HCT116 (cell line): ENCODE measurements around the gene ZBTB42.

Experiments used
- SRF ChIP-seq: IDR thresholded peaks from 2 replicates; pipeline ENCODE4 v1.6.1; 2012; ENCODE audit warnings: low read depth
- TF ChIP-seq, protein P1 (sequence below), 3 experiments: fragments of 200-600 bp in 1 of 3; sonication (generic) in 1 of 3; IDR thresholded peaks in 2 of 3; conservative IDR thresholded peaks in 1 of 3; 2 replicates each; pipeline ENCODE4 v1.5.1; 2012 to 2017; ENCODE audit warnings: low read depth in 2 of 3, low read length in 2 of 3, antibody characterized with exemption in 1 of 3, borderline replicate concordance in 1 of 3, control low read depth in 1 of 3, mild to moderate bottlenecking in 1 of 3, mixed read lengths in 1 of 3, mixed run types in 1 of 3, moderate library complexity in 1 of 3; ENCODE audit not compliant: insufficient read depth in 1 of 3
- TF ChIP-seq, protein P2 (sequence below): IDR thresholded peaks from 2 replicates; pipeline ENCODE4 v1.6.1; 2012; ENCODE audit warnings: low read depth

DNA sequence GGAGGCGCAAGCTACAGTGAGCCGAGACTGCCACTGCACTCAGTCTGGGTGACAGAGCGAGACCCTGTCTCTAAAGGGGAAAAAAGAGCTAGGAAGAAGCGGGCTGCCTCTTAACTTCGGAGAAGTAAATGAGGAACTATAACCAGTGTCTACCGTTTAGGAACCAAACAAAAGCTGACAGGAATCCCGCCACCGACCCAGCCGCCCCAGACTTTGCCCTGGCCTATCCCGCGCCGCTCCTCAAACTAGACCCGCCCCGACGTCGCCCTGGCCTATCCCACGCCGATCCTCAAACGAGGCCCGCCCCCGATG lies 48.5 kb upstream of the ZBTB42 start:
- TF ChIP-seq, protein P1, sequence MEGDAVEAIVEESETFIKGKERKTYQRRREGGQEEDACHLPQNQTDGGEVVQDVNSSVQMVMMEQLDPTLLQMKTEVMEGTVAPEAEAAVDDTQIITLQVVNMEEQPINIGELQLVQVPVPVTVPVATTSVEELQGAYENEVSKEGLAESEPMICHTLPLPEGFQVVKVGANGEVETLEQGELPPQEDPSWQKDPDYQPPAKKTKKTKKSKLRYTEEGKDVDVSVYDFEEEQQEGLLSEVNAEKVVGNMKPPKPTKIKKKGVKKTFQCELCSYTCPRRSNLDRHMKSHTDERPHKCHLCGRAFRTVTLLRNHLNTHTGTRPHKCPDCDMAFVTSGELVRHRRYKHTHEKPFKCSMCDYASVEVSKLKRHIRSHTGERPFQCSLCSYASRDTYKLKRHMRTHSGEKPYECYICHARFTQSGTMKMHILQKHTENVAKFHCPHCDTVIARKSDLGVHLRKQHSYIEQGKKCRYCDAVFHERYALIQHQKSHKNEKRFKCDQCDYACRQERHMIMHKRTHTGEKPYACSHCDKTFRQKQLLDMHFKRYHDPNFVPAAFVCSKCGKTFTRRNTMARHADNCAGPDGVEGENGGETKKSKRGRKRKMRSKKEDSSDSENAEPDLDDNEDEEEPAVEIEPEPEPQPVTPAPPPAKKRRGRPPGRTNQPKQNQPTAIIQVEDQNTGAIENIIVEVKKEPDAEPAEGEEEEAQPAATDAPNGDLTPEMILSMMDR (IDR thresholded peaks at IDR 0.05 in 2 of 3, conservative IDR thresholded peaks at IDR 0.05 in 1 of 3; ENCODE audit: borderline replicate concordance in 1 of 3, insufficient read depth in 1 of 3, low read depth in 2 of 3, low read length in 2 of 3) = no peak
- TF ChIP-seq SRF = no peak
- TF ChIP-seq, protein P2, sequence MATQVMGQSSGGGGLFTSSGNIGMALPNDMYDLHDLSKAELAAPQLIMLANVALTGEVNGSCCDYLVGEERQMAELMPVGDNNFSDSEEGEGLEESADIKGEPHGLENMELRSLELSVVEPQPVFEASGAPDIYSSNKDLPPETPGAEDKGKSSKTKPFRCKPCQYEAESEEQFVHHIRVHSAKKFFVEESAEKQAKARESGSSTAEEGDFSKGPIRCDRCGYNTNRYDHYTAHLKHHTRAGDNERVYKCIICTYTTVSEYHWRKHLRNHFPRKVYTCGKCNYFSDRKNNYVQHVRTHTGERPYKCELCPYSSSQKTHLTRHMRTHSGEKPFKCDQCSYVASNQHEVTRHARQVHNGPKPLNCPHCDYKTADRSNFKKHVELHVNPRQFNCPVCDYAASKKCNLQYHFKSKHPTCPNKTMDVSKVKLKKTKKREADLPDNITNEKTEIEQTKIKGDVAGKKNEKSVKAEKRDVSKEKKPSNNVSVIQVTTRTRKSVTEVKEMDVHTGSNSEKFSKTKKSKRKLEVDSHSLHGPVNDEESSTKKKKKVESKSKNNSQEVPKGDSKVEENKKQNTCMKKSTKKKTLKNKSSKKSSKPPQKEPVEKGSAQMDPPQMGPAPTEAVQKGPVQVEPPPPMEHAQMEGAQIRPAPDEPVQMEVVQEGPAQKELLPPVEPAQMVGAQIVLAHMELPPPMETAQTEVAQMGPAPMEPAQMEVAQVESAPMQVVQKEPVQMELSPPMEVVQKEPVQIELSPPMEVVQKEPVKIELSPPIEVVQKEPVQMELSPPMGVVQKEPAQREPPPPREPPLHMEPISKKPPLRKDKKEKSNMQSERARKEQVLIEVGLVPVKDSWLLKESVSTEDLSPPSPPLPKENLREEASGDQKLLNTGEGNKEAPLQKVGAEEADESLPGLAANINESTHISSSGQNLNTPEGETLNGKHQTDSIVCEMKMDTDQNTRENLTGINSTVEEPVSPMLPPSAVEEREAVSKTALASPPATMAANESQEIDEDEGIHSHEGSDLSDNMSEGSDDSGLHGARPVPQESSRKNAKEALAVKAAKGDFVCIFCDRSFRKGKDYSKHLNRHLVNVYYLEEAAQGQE = no peak
